Gastrocnemius medialis (tissue), 4 donors: Measurements from ENCODE around the gene GRIK2. TPM values are rescaled to one million over a fixed set of nuclear protein-coding genes. Genes with fewer than 3 reads are reported as not detected.

ENCODE experiments used
- ATAC-seq, 2 donors: fragments of 150-250 bp; one replicate each; pipeline ENCODE4 v1.9.1; 2016
- DNase-seq, 2 donors: peaks; one replicate each; pipeline ENCODE4 v3.0.0-alpha.2; 2019
- H3K27ac ChIP-seq, 4 donors: fragments of 200-600 bp; sonication (generic); 1 replicate in 1 of 4; 2 replicates in 3 of 4; pipeline ENCODE4 v1.5.1; 2016 to 2018; ENCODE audit warnings: mild to moderate bottlenecking in 2 of 4, moderate library complexity in 1 of 4
- H3K27me3 ChIP-seq, 3 donors: fragments of 200-600 bp; sonication (generic) in 2 of 3; 1 replicate in 1 of 3; 2 replicates in 2 of 3; pipeline versions ENCODE4 v1.5.1 to v1.6.0; 2016 to 2019; ENCODE audit warnings: mild to moderate bottlenecking in 1 of 3, moderate library complexity in 1 of 3
- H3K36me3 ChIP-seq, 2 donors: fragments of 200-600 bp; sonication (generic) in 1 of 2; one replicate each; pipeline ENCODE4 v1.5.1; 2017 to 2018
- H3K4me1 ChIP-seq, 2 donors: fragments of 200-600 bp; sonication (generic) in 1 of 2; one replicate each; pipeline ENCODE4 v1.5.1; 2016 to 2017; ENCODE audit warnings: mild to moderate bottlenecking in 2 of 2
- H3K4me3 ChIP-seq, 4 donors: fragments of 200-600 bp; sonication (generic) in 3 of 4; 1 replicate in 1 of 4; 2 replicates in 3 of 4; pipeline ENCODE4 v1.5.1; 2016 to 2019; ENCODE audit warnings: mild to moderate bottlenecking in 2 of 4
- H3K9me3 ChIP-seq, 3 donors: fragments of 200-600 bp; sonication (generic) in 2 of 3; 1 replicate in 1 of 3; 2 replicates in 2 of 3; pipeline ENCODE4 v1.5.1; 2016 to 2019
- CTCF ChIP-seq, 5 experiments: fragments of 450-650 bp in 3 of 5; fragments of 200-600 bp in 2 of 5; sonication (generic) in 2 of 5; IDR thresholded peaks in 4 of 5; conservative IDR thresholded peaks in 1 of 5; 1 replicate in 4 of 5; 2 replicates in 1 of 5; pipeline ENCODE4 v1.5.1; 2016 to 2019; ENCODE audit warnings: antibody characterized with exemption in 5 of 5, mild to moderate bottlenecking in 3 of 5, moderate library complexity in 3 of 5
- POLR2A ChIP-seq, 2 donors: fragments of 450-650 bp; IDR thresholded peaks; one replicate each; pipeline ENCODE4 v1.6.1; 2017; ENCODE audit warnings: antibody characterized with exemption in 2 of 2, mild to moderate bottlenecking in 2 of 2, moderate library complexity in 2 of 2
- in situ Hi-C, 4 donors: fragments of 200-750 bp; cut with MboI; loops; one replicate each; pipeline versions ENCODE4 v1.15.0 to v1.8.0; 2017; ENCODE audit warnings: low sequenced_read_pairs in 4 of 4
- intact Hi-C: fragments of 100-400 bp; cut with DNase I; formaldehyde crosslinking; loops from one replicate; pipeline ENCODE4 v1.15.1; 2023; ENCODE audit warnings: low total_unique reads
- total RNA-seq, 4 donors: library from RNA; depleted of rRNA; stranded (reverse); fragments of >200 nt; gene quantifications; one replicate each; pipeline versions ENCODE4 v1.1.0 to v1.2.3, GENCODE V29; 2016

The GRIK2 gene
- total RNA-seq, 4 donors from 2014 or later, result 0.39 to 5.1 (median 0.79) TPM

- ATAC-seq, result no peak
- intact Hi-C loops (no loop called here), in situ Hi-C loops (no loop called here)
- H3K4me3 ChIP-seq, result no peak overlapping the region
- no peaks in the 10 kb centered on the region for H3K4me1 ChIP-seq
- no peaks in the 10 kb centered on the region for H3K9me3 ChIP-seq
- no peak for DNase-seq
- TF ChIP-seq POLR2A (IDR thresholded peaks at IDR 0.05) (no peak), CTCF (IDR thresholded peaks at IDR 0.05 in 4 of 5, conservative IDR thresholded peaks at IDR 0.05 in 1 of 5) (no peak)
- no peaks in the 10 kb centered on the region for H3K36me3 ChIP-seq
- peaks cover 50 to 57% (median 53%) of the 10 kb centered on the region in 3 donors for H3K27me3 ChIP-seq
- no peak overlapping the region for H3K27ac ChIP-seq
Measured at GRCh38 chr6:101402622-101403031, 9.1 kb downstream of the GRIK2 start.

DNA sequence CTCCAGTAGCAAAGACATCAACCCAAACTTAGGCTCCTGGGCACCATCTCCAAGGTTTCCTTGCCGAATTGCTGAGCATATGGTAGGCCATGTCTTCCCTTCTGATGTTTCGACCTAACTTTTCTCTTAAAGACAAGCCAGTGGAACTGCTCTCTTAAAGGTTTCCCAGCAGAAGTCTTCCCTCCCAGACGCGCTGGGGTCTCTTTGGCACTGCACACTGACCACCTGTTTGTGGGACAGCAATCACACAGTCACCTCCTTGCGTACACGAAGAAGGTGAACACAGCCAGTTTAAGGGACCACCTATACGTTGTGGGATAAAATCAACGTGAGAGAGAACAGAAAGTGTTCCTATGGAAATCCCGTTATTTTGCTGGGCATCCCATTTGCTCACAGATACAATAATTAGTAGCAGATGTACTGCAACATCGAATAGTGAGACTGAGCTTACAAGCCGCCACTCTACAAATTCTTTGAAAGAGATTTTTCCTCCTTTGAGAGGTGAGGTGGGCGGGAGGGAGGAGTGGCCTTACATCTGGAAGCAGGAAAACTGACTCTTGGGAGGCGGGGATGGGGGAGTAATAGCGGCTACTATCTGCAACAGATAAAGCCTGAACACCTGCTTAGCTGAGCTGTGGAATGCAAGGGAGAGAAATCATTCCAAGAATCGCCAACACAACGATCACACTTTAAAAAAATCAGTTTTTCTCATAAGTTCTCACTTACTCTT lies 9.9 kb downstream of the GRIK2 start:
- no peaks in the 10 kb centered on the region for H3K4me1 ChIP-seq
- H3K4me3 ChIP-seq, result no peak overlapping the region
- ATAC-seq (no peak), DNase-seq (no peak)
- no peaks in the 10 kb centered on the region for H3K9me3 ChIP-seq
- intact Hi-C loops (no loop called here), in situ Hi-C loops (no loop called here)
- no peak for TF ChIP-seq CTCF (IDR thresholded peaks at IDR 0.05 in 4 of 5, conservative IDR thresholded peaks at IDR 0.05 in 1 of 5)
- no peak for TF ChIP-seq POLR2A (IDR thresholded peaks at IDR 0.05)
- peaks cover 43 to 52% (median 49%) of the 10 kb centered on the region in 3 donors for H3K27me3 ChIP-seq
- no peaks in the 10 kb centered on the region for H3K36me3 ChIP-seq
- H3K27ac ChIP-seq, result no peak overlapping the region

- in situ Hi-C loops, result no loop called here
- peaks cover 34 to 38% (median 36%) of the 10 kb centered on the region in 3 donors for H3K27me3 ChIP-seq
- H3K9me3 ChIP-seq, result no peaks in the 10 kb centered on the region
- H3K36me3 ChIP-seq, result no peaks in the 10 kb centered on the region
- ATAC-seq (no peak), DNase-seq (no peak)
- H3K27ac ChIP-seq, result no peak overlapping the region
- H3K4me1 ChIP-seq, result no peaks in the 10 kb centered on the region
- TF ChIP-seq POLR2A (IDR thresholded peaks at IDR 0.05) (no peak), CTCF (IDR thresholded peaks at IDR 0.05 in 4 of 5, conservative IDR thresholded peaks at IDR 0.05 in 1 of 5) (no peak)
- H3K4me3 ChIP-seq, result no peak overlapping the region
- intact Hi-C loops, result no loop called here
Measured at GRCh38 chr6:101404775-101405174, 11.3 kb downstream of the GRIK2 start.

- no peak overlapping the region for H3K4me3 ChIP-seq
- H3K9me3 ChIP-seq, result no peaks in the 10 kb centered on the region
- intact Hi-C loops, result no loop called here
- H3K27ac ChIP-seq, result no peak overlapping the region
- no peaks in the 10 kb centered on the region for H3K36me3 ChIP-seq
- no peaks in the 10 kb centered on the region for H3K4me1 ChIP-seq
- in situ Hi-C loops, result no loop called here
- no peaks in the 10 kb centered on the region for H3K27me3 ChIP-seq
- DNase-seq, result no peak
- TF ChIP-seq POLR2A (IDR thresholded peaks at IDR 0.05) (no peak), CTCF (IDR thresholded peaks at IDR 0.05 in 4 of 5, conservative IDR thresholded peaks at IDR 0.05 in 1 of 5) (no peak)
- no peak for ATAC-seq
Measured at GRCh38 chr6:101413773-101414172, 20.3 kb downstream of the GRIK2 start.

DNA sequence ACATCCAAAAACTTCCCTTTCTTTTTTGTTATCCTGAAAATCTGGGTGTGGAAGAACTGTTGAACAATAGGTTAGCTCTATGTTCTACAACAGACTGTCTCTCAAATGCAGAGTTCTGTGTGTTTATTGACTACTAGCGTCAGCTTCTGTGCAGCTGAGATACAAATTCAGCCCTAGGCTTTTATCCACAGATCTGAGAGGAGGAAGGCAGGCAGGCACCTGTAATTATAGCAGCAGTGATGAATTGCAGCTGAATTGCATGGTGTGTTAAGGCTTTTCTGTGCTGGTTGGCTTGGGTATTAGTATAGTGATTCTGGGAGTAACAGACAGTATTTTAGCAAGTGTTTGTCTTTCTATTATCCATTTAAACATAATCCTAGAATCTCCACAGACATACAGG lies 24.4 kb downstream of the GRIK2 start:
- H3K27ac ChIP-seq, result no peak overlapping the region
- DNase-seq (no peak), ATAC-seq (no peak)
- intact Hi-C loops, result no loop called here
- in situ Hi-C loops, result no loop called here
- TF ChIP-seq CTCF (IDR thresholded peaks at IDR 0.05 in 4 of 5, conservative IDR thresholded peaks at IDR 0.05 in 1 of 5), result no peak
- TF ChIP-seq POLR2A (IDR thresholded peaks at IDR 0.05), result no peak
- H3K36me3 ChIP-seq, result no peaks in the 10 kb centered on the region
- no peak overlapping the region for H3K4me3 ChIP-seq
- H3K4me1 ChIP-seq, result no peaks in the 10 kb centered on the region
- no peaks in the 10 kb centered on the region for H3K27me3 ChIP-seq
- no peaks in the 10 kb centered on the region for H3K9me3 ChIP-seq
